ENCODE results near the gene TBC1D9B.

Gene TBC1D9B

GRCh38 chr5:179906795-179907555 lies 722 bp downstream of the TBC1D9B start:
- DNase-seq: peak; percentile 8

GRCh38 chr5:179906294-179906794 lies 1.4 kb downstream of the TBC1D9B start:
- no peak for DNase-seq

GRCh38 chr5:179905161-179905560 lies 2.5 kb downstream of the TBC1D9B start:
- DNase-seq: no peak

- no peak for DNase-seq
Observed at GRCh38 chr5:179904463-179905160, 3.1 kb downstream of the TBC1D9B start.

GRCh38 chr5:179902763-179903158 lies 4.9 kb downstream of the TBC1D9B start:
- no peak for DNase-seq

GRCh38 chr5:179901915-179902762 lies 5.6 kb downstream of the TBC1D9B start:
- no peak for DNase-seq

- DNase-seq: no peak
Observed at GRCh38 chr5:179901462-179901861, 6.2 kb downstream of the TBC1D9B start.

GRCh38 chr5:179900711-179901110 lies 7.0 kb downstream of the TBC1D9B start:
- DNase-seq: no peak

- no peak for DNase-seq
Observed at GRCh38 chr5:179900206-179900605, 7.5 kb downstream of the TBC1D9B start.

- DNase-seq: no peak
Observed at GRCh38 chr5:179895861-179896260, 11.8 kb downstream of the TBC1D9B start.

- no peak for DNase-seq
Observed at GRCh38 chr5:179893958-179894895, 13.5 kb downstream of the TBC1D9B start.

GRCh38 chr5:179893076-179893957 lies 14.4 kb downstream of the TBC1D9B start:
- no peak for DNase-seq

GRCh38 chr5:179892255-179892654 lies 15.4 kb downstream of the TBC1D9B start:
- DNase-seq: no peak

GRCh38 chr5:179890751-179891682 lies 16.7 kb downstream of the TBC1D9B start:
- no peak for DNase-seq

GRCh38 chr5:179889885-179890284 lies 17.8 kb downstream of the TBC1D9B start:
- no peak for DNase-seq

GRCh38 chr5:179887802-179888201 lies 19.9 kb downstream of the TBC1D9B start:
- no peak for DNase-seq

GRCh38 chr5:179887095-179887494 lies 20.6 kb downstream of the TBC1D9B start:
- DNase-seq: no peak

- DNase-seq: no peak
Observed at GRCh38 chr5:179886190-179886911, 21.3 kb downstream of the TBC1D9B start.

GRCh38 chr5:179885491-179886090 lies 22.1 kb downstream of the TBC1D9B start:
- DNase-seq: no peak
